ENCODE results near the gene GNL1. TPM values are rescaled to one million over a fixed set of nuclear protein-coding genes. Genes with fewer than 3 reads are reported as not detected.
A peak's percentile ranks its signal among the peaks of the same experiment; 100 is the strongest.

The GNL1 gene
- total and polyA plus RNA-seq, 2 donors (not counting 1 experiment from before 2014, with no cell fraction given), result 36.0 to 107 TPM

- H3K27me3 Mint-ChIP-seq, result no peaks in the 10 kb centered on the region
- H3K9me3 Mint-ChIP-seq (ENCODE audit: insufficient read depth), result no peaks in the 10 kb centered on the region
- Histone ChIP-seq H4K20me1 (ENCODE audit: control insufficient read depth, insufficient read depth, low read length, poor library complexity, severe bottlenecking) (peaks cover 37% of the 10 kb centered on the region), H3K4me2 (replicated peaks; ENCODE audit: low read depth, low read length, poor library complexity, severe bottlenecking) (no peak overlapping the region), H3K4me3 (ENCODE audit: control extremely low read depth in 1 of 5, extremely low read depth in 1 of 5, insufficient read depth in 1 of 5, low read depth in 2 of 5, low read length in 4 of 5) (no peak overlapping the region), H3K27ac (ENCODE audit: low read length in 2 of 2) (no peak overlapping the region), H3K27me3 (replicated peaks in 1 of 4; ENCODE audit: control extremely low read depth in 1 of 4, control insufficient read depth in 3 of 4, insufficient read depth in 4 of 4, low read length in 3 of 4) (no peaks in the 10 kb centered on the region), H2AFZ (ENCODE audit: insufficient read depth, low read depth, low read length, poor library complexity, severe bottlenecking) (no peak overlapping the region), H3K79me2 (ENCODE audit: control insufficient read depth, insufficient read depth, low read length) (peaks cover 57% of the 10 kb centered on the region), H3K4me1 (ENCODE audit: control insufficient read depth in 2 of 2, insufficient read depth in 2 of 2, low read length in 2 of 2) (peaks cover 6 to 8% of the 10 kb centered on the region in 2 donors), H3K9ac (ENCODE audit: low read length) (no peak overlapping the region), H3K9me3 (ENCODE audit: control extremely low read depth in 1 of 3, control insufficient read depth in 2 of 3, insufficient read depth in 1 of 3, low read length in 2 of 3) (no peaks in the 10 kb centered on the region), H3K36me3 (replicated peaks in 1 of 2; ENCODE audit: control extremely low read depth in 1 of 2, control insufficient read depth in 1 of 2, extremely low read depth in 1 of 2, insufficient read depth in 2 of 2, low read length in 1 of 2) (peaks cover 2 to 66% of the 10 kb centered on the region in 2 experiments)
- H3K4me1 Mint-ChIP-seq, result peaks cover 22% of the 10 kb centered on the region
- 100% methylated on average over 4 of the region's 8 CpGs for WGBS (ENCODE audit: insufficient coverage)
- ATAC-seq (ENCODE audit: low read depth) (no peak), DNase-seq (no peak)
- ChIA-PET CTCF (interaction anchor here (1.1 to 3.7 kb wide), 5 partner anchors 19 to 95 kb away, joined by 3 to 22 read pairs (median 11); no protein-coding TSS in a partner anchor), POLR2A (no interaction called here)
- H3K27ac Mint-ChIP-seq, result no peak overlapping the region
- TF ChIP-seq, protein P1, sequence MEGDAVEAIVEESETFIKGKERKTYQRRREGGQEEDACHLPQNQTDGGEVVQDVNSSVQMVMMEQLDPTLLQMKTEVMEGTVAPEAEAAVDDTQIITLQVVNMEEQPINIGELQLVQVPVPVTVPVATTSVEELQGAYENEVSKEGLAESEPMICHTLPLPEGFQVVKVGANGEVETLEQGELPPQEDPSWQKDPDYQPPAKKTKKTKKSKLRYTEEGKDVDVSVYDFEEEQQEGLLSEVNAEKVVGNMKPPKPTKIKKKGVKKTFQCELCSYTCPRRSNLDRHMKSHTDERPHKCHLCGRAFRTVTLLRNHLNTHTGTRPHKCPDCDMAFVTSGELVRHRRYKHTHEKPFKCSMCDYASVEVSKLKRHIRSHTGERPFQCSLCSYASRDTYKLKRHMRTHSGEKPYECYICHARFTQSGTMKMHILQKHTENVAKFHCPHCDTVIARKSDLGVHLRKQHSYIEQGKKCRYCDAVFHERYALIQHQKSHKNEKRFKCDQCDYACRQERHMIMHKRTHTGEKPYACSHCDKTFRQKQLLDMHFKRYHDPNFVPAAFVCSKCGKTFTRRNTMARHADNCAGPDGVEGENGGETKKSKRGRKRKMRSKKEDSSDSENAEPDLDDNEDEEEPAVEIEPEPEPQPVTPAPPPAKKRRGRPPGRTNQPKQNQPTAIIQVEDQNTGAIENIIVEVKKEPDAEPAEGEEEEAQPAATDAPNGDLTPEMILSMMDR (IDR thresholded peaks at IDR 0.05), result no peak
- no peak for TF ChIP-seq EZH2 (IDR thresholded peaks at IDR 0.05; ENCODE audit: borderline replicate concordance, insufficient read depth, low read depth, low read length, poor library complexity, severe bottlenecking)
- H3K4me3 Mint-ChIP-seq, result no peak overlapping the region
- intact Hi-C loops (cut with micrococcal nuclease), result no loop called here
These were observed 21.8 kb upstream of the GNL1 start for GRCh38 chr6:30578051-30578450.

- ChIA-PET POLR2A (no interaction called here), CTCF (no interaction called here)
- ATAC-seq (ENCODE audit: low read depth) (no peak), DNase-seq (no peak)
- Histone ChIP-seq H2AFZ (ENCODE audit: insufficient read depth, low read depth, low read length, poor library complexity, severe bottlenecking) (no peak overlapping the region), H3K4me3 (ENCODE audit: control extremely low read depth in 1 of 5, extremely low read depth in 1 of 5, insufficient read depth in 1 of 5, low read depth in 2 of 5, low read length in 4 of 5) (no peak overlapping the region), H3K9me3 (ENCODE audit: control extremely low read depth in 1 of 3, control insufficient read depth in 2 of 3, insufficient read depth in 1 of 3, low read length in 2 of 3) (no peaks in the 10 kb centered on the region), H3K9ac (ENCODE audit: low read length) (no peak overlapping the region), H3K4me1 (ENCODE audit: control insufficient read depth in 2 of 2, insufficient read depth in 2 of 2, low read length in 2 of 2) (peaks cover 25 to 32% of the 10 kb centered on the region in 2 donors), H3K4me2 (replicated peaks; ENCODE audit: low read depth, low read length, poor library complexity, severe bottlenecking) (peak overlapping the region; percentile 72), H3K27me3 (replicated peaks in 1 of 4; ENCODE audit: control extremely low read depth in 1 of 4, control insufficient read depth in 3 of 4, insufficient read depth in 4 of 4, low read length in 3 of 4) (no peaks in the 10 kb centered on the region), H3K36me3 (replicated peaks in 1 of 2; ENCODE audit: control extremely low read depth in 1 of 2, control insufficient read depth in 1 of 2, extremely low read depth in 1 of 2, insufficient read depth in 2 of 2, low read length in 1 of 2) (peaks cover 0 to 22% of the 10 kb centered on the region in 2 experiments), H3K27ac (ENCODE audit: low read length in 2 of 2) (peak overlapping the region in 1 of 2 donors; percentile 92), H4K20me1 (ENCODE audit: control insufficient read depth, insufficient read depth, low read length, poor library complexity, severe bottlenecking) (peaks cover 50% of the 10 kb centered on the region), H3K79me2 (ENCODE audit: control insufficient read depth, insufficient read depth, low read length) (peaks cover 85% of the 10 kb centered on the region)
- intact Hi-C loops (cut with micrococcal nuclease), result loop anchor here (5.0 kb wide), 1 partner anchor 169 kb away; the partner anchor contains the start of genes FLOT1 and IER3
- H3K4me1 Mint-ChIP-seq, result peaks cover 57% of the 10 kb centered on the region
- WGBS (ENCODE audit: insufficient coverage), result 62% methylated on average over 4 of the region's 4 CpGs
- TF ChIP-seq, protein P1 (IDR thresholded peaks at IDR 0.05), result no peak
- TF ChIP-seq EZH2 (IDR thresholded peaks at IDR 0.05; ENCODE audit: borderline replicate concordance, insufficient read depth, low read depth, low read length, poor library complexity, severe bottlenecking), result no peak
- peak overlapping the region; percentile 10 for H3K27ac Mint-ChIP-seq
- no peaks in the 10 kb centered on the region for H3K27me3 Mint-ChIP-seq
- H3K9me3 Mint-ChIP-seq (ENCODE audit: insufficient read depth), result no peaks in the 10 kb centered on the region
- peak overlapping the region; percentile 29 for H3K4me3 Mint-ChIP-seq
These were observed 16.8 kb upstream of the GNL1 start for GRCh38 chr6:30573113-30573512.

All from B cell (primary cell).